RWPE1 (cell line): Measurements from ENCODE around the gene VPS26C.

Source experiments
- CTCF ChIA-PET: fragments of 350-600 bp; sonication (Branson Sonifier 250); formaldehyde crosslinking; extraction: SDS; loops from one replicate; lab custom pipeline; 2021; lab: Yijun Ruan, JAX
- POLR2A ChIA-PET: fragments of 400-600 bp; formaldehyde crosslinking; extraction: SDS; loops from one replicate; lab custom pipeline; 2020; ENCODE audit warnings: antibody characterized with exemption; ENCODE audit not compliant: low non-redundant PET; lab: Yijun Ruan, JAX
- DNase-seq: peaks from one replicate; pipeline ENCODE4 v3.0.0; 2012; ENCODE audit warnings: low spot score
- H3K27ac ChIP-seq: fragments of 450-650 bp; 2 replicates; pipeline ENCODE4 v1.5.1; 2017
- CTCF ChIP-seq: fragments of 450-650 bp; conservative IDR thresholded peaks from 2 replicates; pipeline ENCODE4 v1.5.1; 2017; ENCODE audit warnings: low read depth, mild to moderate bottlenecking

VPS26C gene

DNA sequence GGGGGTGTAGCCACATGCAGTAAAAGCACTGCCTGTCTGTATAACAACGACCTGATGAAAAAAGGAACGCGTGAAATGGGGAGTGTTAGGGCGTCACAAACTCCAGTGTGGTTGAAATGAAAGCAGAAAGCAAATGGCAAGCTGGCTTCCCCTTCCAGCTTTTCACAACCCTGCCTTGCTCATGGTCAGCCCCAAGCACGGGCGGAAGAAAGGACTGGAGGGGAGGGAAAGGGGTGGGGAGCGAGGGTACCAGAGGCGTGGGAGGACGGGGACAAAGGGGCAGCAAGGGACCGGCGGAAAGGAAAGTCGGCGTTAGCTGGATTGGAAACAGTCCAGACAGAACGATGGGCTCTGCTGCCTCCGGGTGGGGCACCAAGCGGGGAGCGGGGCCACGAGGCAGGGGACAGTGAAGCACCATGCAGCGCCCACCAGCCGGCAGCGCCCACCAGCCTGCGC lies 9.6 kb downstream of the VPS26C start:
- CTCF ChIA-PET, result interaction anchor here (0.6 kb wide), 1 partner anchor 237 kb away, joined by 3 read pairs; no protein-coding TSS in a partner anchor
- H3K27ac ChIP-seq, result peak overlapping the region; percentile 97
- TF ChIP-seq CTCF, result no peak
- POLR2A ChIA-PET, result no interaction called here
- DNase-seq, result peak; percentile 8

DNA sequence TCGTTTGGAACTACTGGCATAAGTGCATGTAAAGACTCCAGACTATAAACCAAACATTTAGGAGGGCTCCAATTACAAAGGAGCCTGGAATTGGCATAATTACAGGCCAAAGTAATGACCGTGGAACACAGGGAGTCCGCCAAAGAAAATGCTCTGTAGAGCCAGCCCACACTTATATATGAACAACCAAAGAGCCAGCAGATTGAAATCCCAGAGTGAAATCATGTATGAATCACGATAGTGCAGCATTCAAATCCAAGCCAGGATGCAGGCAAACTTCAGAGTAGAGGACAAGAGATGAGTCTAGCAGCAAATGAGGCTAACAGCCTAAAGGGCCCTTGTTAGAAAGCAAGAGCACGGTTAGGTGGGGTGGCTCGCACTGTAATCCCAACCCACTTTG lies 13.1 kb downstream of the VPS26C start:
- TF ChIP-seq CTCF, result no peak
- ChIA-PET CTCF (no interaction called here), POLR2A (no interaction called here)
- DNase-seq, result no peak
- H3K27ac ChIP-seq, result no peak overlapping the region

GRCh38 chr21:37251294-37251634 lies 15.9 kb downstream of the VPS26C start:
- ChIA-PET CTCF (interaction anchor here (0.6 to 0.7 kb wide), 3 partner anchors 165 to 594 kb away, joined by 3 read pairs; no protein-coding TSS in a partner anchor), POLR2A (no interaction called here)
- no peak for DNase-seq
- no peak overlapping the region for H3K27ac ChIP-seq
- TF ChIP-seq CTCF, result no peak

DNA sequence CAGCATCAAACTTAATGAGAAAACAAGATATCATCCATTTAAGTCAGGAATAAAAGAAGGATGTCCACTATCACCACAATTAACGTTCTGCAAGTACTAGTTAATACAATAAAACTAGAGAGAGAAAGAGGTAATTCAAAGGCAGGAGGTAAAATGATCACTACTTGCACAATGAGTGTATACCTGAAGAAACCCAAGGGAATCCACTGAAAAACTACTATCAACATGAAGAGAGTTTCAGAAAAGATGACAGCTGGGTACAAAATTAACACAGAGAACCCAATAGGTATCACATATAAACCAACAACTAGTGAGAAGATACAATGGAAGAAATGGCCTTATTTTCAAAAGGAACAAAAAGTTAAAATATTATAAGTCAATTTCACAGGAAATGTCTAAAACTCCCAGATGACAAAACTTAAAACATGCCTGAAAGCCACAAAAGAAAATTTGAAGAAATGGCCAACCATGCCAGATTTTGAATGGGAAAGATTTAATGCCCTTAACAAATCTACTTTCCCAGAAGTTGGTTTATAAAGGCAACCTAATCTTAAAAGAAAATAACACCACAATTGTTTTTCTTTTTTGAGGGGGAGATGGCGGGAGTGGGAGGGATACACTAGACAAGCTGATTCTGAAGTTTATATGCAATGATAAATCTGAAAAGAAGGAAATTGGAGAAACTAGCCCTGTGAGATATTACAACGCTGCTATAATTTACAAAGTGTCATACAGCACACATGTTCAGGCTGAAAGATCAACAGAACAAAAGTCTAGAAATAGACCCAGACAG lies 17.8 kb downstream of the VPS26C start:
- DNase-seq, result no peak
- TF ChIP-seq CTCF, result no peak
- ChIA-PET CTCF (no interaction called here), POLR2A (no interaction called here)
- no peak overlapping the region for H3K27ac ChIP-seq

DNA sequence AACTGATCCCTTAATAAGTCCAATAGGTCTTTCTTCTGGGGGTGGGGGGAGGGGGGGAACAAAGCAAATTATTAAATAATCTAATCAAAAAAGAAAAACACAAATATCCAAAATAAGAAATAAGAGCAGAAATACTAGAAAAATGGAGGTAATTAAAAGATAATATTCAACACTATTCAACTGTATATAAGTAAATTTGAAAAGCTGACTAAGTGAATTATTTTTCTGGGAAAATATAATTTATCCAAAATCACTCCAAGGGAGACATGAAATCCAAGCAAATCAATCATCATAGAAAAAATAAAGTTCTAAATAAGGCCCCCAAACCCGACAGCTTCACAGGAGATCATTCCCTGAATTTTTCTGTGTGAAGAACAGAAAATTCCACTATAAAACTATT lies 18.8 kb downstream of the VPS26C start:
- no peak overlapping the region for H3K27ac ChIP-seq
- DNase-seq, result no peak
- no peak for TF ChIP-seq CTCF
- CTCF ChIA-PET, result no interaction called here
- POLR2A ChIA-PET, result no interaction called here

DNA sequence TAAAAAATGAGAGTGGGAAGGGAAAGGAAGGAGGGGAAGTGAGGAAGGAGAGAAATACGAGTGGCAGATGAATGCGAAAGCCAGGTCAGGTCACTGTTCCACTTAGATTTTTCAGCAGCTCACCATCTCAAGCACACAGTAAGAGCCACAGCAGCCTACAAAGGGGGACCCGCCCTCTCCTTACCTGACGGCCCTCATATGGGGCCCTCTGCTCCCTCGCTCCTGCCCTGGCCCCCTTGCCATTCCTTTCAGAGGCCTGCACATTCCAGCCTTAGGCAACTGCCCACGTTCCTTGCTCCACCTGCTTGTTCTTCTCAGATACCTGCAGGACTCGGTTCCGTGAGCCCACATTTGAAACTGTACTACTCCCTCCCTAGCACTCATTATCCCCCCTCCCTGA lies 22.0 kb downstream of the VPS26C start:
- POLR2A ChIA-PET, result no interaction called here
- CTCF ChIA-PET, result no interaction called here
- DNase-seq, result no peak
- no peak for TF ChIP-seq CTCF
- no peak overlapping the region for H3K27ac ChIP-seq
